MM.1S (cell line): ENCODE measurements around the gene ALX1.

Source experiments
- CTCF ChIP-seq: fragments of 300-600 bp; sonication (generic); IDR thresholded peaks from 2 replicates; pipeline ENCODE4 v1.5.1; 2016; ENCODE audit warnings: antibody characterized with exemption, low read length, mixed read lengths
- EZH2 ChIP-seq: fragments of 300-600 bp; sonication (generic); optimal IDR thresholded peaks from 2 replicates; pipeline ENCODE3; 2017; ENCODE audit warnings: low read depth, mild to moderate bottlenecking, antibody characterized with exemption, low read length, mixed read lengths
- EZH2phosphoT487 ChIP-seq: fragments of 300-600 bp; sonication (generic); IDR thresholded peaks from 2 replicates; pipeline ENCODE4 v1.6.1; 2018; ENCODE audit warnings: antibody characterized with exemption, low read length

- no peak for TF ChIP-seq CTCF
- TF ChIP-seq EZH2, result no peak
- TF ChIP-seq EZH2phosphoT487, result no peak
Measured at GRCh38 chr12:85301051-85301450, 21.0 kb downstream of the ALX1 start.
